NCI-H128 (cell line): ENCODE data around the gene ZDHHC9.

Source experiments
- DNase-seq: peaks from one replicate; lab custom pipeline; 2025; ENCODE audit not compliant: unreplicated experiment; lab: John Stamatoyannopoulos, UW

ZDHHC9 gene

DNA sequence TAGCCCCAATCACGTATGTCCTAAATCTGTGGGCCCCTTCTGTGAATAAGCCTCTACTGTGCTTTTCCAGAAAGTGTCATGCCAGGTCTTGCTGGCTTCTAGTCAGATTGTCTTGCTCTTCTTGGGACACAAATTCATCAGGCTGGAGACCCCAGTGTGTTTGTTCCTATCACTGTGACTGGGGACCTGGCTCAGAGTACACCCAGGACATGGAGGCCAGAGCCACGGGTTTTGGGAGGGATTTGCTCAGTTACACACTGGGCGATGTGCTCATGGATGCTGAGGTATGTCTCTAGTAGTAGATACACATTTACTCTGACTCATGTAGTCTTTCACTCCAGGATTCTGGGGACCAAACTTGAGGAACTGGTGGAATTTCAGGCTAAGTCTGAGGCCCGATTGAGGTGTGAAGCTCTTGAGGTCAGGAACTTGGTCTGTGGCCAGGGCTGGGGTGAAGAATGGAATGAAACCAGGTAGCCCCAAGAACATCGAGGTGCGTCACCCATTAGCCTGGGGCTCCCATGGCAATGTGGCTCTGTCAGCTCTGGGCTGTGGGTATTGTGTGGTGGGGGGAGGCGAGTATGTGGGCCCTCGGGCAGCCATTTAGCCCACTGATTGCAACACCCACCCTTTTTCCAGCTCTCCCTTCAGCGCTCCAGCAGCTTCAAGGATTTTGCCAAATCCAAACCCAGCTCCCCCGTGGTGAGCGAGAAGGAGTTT is 56.2 kb downstream of the ZDHHC9 start:
- DNase-seq, result no peak

DNA sequence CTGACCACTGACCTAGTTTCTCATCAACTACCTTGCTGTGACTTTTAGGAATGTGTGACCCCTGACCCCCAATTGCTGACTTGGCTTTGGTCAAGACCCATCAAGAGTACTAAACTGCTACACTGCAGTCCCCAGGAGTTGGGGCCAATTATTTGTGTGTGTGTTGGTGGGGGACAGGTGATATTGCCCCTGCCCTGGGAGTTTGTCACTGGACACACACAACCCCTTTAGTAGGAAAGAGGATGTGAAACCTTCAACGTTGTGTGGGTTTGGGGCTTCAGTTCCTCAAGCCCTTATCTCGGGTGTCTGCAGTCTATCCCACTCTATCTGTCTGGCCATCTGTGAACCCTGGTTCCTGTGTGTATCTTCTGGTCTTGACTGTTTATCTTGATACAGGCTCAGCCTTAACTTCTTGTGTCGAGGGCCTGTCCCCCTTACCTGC is 57.5 kb downstream of the ZDHHC9 start:
- DNase-seq, result no peak

DNA sequence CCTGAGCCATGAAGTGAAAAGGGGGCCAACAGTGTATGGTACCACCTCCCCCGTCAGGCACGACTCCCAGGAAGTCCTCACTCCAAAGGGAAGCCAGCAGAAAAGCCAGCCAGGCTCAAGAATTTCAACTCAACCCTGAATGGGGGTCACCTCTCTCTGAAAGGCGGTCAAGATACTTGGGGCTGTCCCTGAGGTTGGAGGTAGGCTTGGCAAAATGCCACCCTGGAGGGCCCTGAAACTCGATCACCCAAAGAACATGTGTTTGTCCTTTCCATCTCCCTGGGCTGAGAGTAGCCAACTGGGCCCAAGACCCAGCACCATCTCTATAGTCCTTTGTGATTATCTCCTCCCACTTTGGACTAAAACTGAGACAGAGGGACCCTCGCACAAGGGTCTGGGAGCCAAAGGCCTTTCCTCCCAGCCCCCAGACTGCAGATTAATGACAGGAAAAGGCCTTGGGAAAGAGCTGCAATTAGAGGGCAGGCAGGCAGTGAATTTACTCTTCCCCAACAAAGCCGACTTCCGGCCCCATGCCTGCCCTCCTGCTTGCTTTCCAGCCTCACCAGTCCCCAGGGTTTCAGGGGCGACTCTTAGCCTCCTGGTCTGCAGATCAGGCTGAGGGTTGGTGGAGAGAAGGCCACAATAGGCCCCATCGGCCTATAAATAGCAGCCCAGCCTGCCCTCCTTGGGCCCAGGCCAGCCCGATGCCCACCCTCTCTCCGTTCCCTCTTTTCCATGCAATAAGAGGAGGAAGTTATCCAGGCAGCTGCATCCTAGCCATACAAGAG is 58.3 kb downstream of the ZDHHC9 start:
- no peak for DNase-seq

DNA sequence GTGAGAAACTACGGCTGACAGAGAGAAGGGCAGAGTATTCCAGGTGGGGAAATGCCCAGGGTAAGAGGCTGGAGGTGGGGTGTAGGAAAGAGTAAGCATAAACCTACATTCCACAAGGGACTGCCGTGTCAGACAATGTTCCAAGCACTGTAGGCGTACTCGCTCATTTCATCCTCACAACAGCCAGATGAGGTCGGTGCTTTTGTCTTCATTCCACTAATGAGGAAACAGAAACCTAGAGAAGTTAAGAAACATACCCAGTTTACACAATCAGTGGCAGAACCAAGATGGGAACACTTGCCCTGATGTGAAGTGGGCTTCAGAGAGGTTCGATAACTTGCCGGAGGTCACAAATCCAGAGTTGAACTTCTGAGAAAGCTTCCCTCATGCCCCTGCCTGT is 59.3 kb downstream of the ZDHHC9 start:
- no peak for DNase-seq

DNA sequence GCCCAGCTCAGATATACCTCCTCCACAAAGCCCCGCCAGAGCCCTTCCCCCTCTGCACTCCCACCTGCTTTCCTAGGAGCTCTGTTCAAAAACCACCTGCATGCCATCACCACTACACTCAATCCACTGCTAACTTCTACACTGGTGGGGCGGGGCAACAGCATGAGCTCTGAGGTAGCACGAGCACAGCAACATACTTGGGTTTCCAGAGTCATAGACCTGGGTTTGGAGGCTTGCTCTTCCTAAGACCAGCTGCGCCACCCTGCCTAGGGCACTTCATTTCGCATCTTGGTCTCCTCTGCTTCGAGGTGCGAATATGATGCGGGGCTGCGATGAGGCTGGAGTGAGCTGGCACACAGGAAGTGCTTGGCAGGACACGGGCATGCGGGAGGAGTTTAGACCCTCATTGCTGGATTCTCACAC is 60.4 kb downstream of the ZDHHC9 start:
- DNase-seq, result no peak

DNA sequence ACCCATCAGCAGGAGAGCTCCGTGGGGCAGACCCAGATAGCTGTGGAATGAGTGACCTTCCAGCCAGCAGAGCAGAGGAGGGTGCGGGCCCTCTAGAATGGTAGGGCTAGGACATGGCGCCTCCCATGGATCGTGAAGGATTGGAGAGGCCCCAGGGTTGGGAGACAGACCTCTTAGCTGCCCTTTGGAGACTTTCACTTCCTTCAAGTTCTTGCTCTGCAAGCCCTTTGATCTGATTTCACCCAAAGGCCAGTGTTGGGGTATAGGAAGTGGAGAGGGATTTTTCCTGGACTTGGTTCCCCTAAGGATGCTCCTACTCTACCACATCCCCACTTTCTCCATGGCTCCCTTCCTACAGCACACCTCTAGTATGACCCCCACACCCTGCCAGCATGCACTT is 61.0 kb downstream of the ZDHHC9 start:
- DNase-seq, result no peak

DNA sequence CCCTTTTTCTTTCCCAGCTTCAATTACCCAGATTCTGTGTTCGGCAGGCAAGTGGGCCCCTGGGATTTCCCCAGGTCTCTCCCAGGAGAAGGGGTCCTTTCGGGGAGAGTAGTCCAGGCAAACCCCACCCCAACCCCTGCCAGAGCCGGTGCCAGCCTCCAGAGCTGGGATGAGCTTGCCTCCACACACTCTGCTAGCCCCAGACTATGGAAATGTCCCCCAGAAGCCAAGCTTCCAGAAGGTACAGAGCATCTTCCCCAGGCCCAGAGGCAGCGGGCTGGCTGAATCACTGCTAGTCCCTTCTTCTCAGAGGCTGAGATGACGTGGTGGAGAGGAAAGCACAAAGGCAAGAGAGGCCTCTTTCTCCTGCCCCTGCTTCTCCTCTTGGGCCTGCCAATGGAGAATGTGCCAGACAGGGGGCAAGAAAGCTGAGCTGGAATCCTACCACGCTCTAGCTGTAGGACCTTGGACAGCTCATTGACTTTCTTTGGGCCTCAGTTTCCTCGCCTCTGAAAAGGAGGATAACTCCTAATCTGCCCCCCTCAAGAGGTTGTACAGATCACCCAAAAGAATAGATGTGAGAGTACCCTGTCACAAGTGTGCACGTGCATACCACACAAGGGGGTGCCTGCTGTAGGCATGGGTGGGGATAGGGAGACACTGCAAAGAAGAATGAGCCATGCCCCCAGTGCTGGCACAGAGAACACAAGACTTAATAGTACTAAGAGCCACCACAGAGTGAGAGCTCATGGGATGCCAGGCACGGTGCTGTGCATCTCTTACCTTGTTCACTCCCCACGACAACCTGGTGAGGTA is 61.8 kb downstream of the ZDHHC9 start:
- no peak for DNase-seq

DNA sequence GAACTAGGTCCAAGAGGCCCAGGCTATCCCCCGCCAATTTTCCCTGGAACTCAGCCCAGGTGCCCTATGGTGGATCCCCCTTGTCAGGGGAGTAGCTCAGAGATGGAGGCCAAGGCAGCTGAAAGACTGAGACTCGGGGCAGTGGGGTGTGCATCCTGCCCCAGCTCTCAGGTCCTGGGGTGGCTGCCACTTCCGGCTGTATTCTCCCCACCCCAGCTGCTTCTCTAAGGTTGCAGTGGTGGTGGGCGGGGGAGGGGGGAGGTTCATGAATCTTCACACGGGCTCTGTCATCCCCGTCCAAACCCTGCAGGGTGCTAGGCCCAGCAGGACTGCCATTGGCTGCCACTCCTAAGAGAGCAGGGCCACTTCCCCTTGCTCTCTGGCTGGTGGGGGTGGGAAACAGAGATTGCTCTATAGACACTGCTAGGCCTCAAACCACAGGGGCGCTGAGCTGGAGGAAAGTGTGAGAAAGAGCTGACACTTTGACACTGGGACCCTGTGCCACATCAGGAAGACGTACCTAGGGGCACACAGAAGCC is 62.5 kb downstream of the ZDHHC9 start:
- DNase-seq, result no peak

DNA sequence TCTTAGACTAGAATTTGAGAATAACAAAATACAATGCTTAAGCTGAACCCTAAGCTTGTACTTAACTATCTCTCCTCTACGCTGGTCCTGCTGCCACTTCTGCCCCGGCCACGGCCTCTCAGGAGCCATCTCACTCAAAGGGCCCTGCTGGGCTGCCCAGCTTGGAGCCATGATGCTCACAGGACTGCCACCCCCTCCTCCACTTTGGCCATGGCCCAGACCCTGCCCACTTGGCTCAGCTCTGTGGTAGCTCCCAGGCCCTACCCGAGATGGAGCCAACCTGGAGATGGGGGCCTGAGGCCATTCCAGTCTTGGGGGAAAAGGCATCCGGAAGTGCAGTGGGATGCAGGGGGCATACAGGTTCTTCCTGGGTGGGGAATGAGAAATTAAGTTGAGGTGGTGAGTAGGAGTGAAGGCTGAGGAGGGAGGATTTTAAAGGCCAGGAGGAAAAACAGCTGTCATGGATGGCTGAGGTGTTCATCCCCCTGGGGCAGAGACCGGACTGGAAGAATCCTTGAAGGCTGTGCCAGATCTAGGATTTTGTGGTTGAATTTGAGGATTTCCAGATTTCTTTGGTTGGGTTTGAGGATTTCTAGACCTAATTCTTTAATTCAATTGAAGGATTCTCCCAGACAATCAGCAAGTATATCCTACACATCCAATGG is 63.1 kb downstream of the ZDHHC9 start:
- no peak for DNase-seq

DNA sequence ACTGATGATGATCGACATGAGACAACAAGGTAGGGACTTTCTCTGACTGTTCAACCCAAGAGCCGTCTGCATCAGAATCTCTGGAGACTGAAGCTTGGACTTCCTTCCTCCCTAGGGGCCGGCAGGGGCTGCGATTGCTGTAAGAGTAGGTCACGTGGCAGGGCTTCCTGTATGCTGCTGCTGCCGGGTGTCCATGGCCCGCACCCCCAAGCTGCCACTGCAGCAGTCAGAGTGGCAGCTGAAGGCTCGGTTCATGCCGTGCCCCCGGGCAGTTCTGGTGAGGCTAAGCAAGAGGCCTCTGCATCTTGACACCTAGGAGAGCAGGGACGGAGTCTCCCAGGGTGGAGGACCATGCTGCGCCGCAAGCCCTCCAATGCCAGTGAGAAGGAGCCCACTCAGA is 63.9 kb downstream of the ZDHHC9 start, which contains the start of gene SASH3:
Gene SASH3, plus strand, starts transcription at position 203 of the 400 bp plus-strand sequence. Its CDS starts 149 bp downstream, at position 352.
- no peak for DNase-seq

DNA sequence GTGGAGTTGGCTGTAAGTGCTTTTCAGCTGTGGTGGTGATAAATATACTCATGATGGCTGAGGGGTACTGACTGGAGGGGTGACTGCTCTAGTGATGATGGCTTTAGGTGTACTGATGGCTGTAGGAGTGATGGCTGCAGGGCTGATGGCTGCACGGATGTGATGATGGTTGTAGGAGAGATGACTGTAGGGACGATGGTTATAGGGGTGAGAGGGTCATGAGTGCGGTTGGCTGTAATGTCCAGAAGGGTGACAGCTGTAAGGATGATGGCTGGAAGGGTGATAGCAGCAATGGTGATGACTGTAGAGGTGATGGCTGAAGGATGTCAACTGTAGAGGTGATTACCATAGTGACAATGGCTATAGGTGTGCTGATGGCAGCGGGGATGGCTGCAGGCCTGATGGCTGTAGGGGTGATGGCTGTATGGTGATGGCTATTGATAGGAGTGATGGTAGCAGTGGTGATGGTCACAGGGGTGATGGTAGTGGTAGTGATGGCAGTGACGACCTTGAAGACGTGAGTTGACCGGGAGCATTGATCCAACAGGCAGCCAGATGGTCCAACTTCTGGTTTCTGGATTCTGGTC is 64.5 kb downstream of the ZDHHC9 start:
- no peak for DNase-seq

DNA sequence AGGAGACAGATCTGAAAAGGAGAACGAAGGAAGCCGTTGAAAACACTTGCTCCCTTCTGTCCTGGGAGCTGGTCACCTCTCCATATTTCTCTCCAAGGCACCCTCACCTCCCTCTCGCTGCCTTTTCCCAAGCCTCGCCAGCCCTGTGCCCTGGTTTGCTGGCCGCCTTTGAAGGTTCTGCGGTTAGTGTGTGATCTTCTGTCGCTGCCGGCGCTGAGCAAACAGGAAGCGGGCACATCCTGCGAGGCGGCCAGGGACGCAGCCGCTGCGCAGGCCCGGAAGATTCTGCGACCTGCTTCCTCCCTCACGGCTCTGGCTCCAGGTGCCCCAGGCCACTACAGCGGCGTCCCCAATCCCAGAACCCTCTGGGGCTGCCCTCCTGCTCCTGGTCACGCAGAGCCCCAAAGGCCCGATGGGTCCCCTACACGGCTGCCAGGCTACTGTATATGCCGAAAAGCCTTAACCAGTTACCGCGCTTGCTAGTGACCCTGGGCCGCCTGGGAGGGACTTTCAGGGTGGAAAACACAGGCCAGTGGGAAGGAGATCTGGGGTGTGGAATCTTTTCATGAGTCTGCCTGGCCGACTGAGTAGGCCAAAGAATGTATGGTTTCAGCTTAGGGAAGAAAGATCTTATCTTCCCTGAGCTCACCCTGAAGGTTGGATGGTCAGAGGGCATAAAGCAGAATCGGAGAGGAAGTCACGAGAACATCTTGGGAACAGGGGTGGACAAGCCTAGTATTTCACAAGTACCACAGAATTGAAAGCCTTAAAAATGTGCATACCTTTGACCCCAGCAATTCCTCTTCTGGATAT is 66.3 kb downstream of the ZDHHC9 start:
- no peak for DNase-seq

DNA sequence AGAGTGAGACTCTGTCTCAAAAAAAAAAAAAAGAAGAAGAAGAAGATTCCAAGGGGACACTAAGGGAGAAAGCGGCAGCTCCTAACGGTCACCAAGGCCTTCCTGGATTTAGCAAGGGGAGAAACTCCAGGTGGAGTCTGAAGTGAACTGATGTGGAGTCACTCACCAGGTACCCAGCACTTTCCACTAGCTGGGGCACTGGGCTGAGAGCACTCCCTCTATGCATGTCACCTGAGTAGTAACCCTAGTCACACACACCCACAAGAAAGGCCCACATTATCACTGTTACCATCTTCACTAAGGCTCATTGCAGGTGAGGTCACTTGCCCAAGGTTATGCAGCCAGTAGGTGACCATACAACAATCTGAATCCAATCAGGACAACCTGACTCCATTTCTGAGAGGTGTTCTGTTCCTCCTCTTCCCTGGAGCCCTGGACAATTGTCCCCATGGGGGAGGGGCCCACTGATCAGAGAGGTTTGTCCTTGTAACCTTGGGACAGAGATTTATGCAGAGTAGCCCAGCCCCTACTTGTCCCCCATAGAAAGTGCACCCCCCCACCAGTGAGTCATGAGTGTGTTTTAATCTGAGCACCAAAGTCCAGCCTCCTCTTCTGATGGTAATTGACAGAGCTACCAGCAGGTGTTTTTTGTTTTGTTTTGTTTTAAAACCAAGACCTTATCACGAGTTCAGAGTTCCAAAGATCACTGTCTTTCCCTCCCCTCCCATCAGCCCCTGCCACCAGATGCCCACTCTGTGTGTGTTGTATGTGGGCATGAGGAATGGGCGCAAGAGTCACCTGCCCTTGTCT is 69.8 kb downstream of the ZDHHC9 start:
- DNase-seq, result no peak

DNA sequence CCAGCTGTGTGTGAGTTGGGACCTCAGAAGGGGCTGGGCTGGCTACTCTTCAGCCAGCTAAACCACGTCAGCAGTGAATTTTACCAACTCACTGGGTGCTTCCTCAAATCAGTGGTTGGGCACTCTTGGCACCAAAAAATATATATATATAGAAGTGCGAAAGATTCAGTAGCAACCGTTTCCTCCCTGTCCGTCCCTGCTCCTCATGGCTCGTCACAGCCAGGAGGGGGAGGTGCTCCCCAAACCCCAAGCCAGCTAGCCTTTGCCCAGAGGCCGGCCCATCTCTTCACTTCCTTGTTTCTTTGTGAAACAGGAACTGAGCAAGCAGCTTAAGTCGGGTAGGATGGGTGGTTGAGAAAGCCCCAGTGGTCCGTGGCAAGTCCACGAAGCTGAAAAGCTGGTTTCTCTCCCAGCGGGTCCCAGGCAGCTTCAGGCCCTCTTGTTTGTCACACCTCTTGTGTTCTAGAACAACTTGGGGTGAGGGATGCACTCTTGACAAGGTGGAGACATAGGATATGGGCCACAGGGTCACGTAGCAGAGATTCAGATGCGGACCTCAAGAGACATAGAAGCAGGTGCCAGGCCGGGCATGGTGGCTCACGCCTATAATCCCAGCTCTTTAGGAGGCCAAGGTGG is 70.8 kb downstream of the ZDHHC9 start:
- no peak for DNase-seq

DNA sequence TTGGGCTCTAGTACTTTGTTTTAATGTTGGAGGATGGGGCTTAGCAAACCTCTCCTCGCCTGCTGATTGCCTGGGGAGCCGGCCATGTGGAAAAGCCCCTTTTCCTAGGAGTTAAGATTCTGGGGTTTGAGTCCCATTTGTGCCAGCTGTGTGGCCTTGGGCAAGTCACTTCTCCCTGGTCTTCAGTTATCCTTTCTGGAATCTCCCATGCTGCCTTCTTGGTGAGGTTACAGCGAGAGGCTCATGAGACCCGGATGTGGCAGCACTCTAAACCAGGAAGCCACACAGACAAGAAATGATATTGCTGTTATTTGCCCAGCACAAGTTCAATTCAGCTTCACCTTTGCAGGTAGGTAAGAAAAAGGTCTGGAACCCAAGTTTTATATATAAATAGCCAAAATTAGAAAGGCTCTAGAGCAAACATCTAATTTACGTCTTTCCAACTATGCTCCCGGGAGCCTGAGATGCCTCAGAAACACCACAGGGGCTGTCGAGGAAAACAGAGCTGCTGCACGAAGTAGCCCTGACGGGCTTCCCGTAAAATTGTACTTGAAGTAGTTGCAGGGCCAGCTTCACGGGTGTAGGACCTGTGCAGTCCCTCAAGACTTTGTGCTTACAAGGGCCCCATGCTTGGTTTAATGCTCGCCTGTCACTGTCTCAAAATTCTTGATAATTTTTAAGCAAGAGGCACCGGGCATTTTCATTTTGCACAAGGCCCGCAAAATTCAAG is 72.3 kb downstream of the ZDHHC9 start:
- DNase-seq, result no peak

DNA sequence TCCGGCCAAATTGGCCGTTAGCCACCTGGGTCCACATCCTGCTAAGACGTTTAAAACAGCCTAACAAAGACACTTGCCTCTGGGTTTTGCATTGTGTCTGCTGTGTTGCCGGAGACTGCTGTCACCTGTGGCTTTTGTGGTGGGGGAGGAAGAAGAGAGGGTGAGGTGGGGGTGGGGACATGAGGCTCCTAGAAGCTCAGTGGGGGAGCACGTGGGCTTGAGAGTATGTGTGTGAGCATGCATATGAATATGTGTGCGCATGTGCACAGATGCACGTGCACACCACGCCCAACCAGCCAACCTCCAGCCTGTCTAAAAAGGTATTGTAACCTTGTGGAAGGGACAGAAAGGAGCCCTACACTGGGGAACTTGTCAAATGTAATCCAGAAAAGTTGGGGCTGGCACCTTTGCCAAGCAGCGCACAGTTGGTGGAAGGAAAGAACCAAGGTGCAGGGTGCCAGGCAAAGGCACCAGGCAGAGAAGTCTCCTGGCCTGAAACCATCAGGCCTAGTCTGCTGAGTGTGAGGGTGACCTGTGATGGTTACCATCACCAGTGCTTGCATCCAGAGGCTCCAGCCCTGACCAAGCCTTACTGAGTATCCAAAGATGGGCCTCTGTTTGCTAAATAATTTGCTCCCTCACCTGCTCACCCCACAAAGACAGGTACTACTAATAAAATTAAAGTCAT is 74.1 kb downstream of the ZDHHC9 start:
- DNase-seq, result no peak
